H1 (cell line): Measurements from ENCODE around the gene SON. TPM values are rescaled to one million over a fixed set of nuclear protein-coding genes. Genes with fewer than 3 reads are reported as not detected.

Experiments
- polyA plus RNA-seq, 7 experiments: library from polyadenylated mRNA; depleted of rRNA in 3 of 7; stranded (reverse) in 5 of 7; unstranded in 2 of 7; fragments of >200 nt in 5 of 7; fragments of 200-250 nt in 2 of 7; gene quantifications; 1 replicate in 5 of 7; 2 replicates in 1 of 7; 4 replicates in 1 of 7; pipeline versions ENCODE4 v1.2.1 to v1.2.3, GENCODE V29; 2011 to 2013; ENCODE audit warnings: missing spikeins in 2 of 7, mixed read lengths in 2 of 7
- total RNA-seq: library from RNA; stranded (reverse); fragmentation: NEBNext Ultra II Directional; extraction: Animal tissue kit (Norgen Biotek cat#: 25700); gene quantifications from 2 replicates; pipeline ENCODE4 v1.2.1, GENCODE V29; 2021
- TF ChIP-seq, protein P1 (sequence below), 3 experiments: IDR thresholded peaks; 1 replicate in 2 of 3; 2 replicates in 1 of 3; pipeline versions ENCODE4 v1.5.1 to v1.6.1; 2011; ENCODE audit warnings: low read length in 3 of 3, mild to moderate bottlenecking in 3 of 3, inconsistent platforms in 2 of 3, low read depth in 1 of 3, moderate library complexity in 1 of 3; ENCODE audit not compliant: insufficient read depth in 1 of 3; ENCODE audit errors: control extremely low read depth in 1 of 3

Gene SON
- total and polyA plus RNA-seq, 2 of the 8 experiments (the other 6 are each of a cell fraction or from before 2014, with no cell fraction given) = 122 to 274 TPM

DNA sequence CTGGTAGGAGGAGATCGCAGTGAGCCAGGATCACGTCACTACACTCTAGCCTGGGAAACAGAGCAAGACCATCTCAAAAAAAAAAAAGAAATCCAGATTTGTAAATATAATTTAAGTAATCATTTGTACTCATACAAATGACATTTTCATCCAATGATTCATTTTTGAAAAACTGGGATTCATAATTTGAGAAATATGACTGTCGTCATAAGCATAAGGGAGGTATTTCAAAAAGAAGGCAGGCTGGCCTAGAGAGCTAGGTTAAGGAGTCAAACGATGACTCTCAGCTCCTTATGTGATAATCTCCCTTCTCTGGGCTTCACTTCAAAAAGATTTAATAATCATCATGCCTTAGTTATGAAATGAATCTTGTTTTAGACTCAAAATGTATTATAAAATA lies 3.2 kb upstream of the SON start (continued):
- TF ChIP-seq, protein P1, sequence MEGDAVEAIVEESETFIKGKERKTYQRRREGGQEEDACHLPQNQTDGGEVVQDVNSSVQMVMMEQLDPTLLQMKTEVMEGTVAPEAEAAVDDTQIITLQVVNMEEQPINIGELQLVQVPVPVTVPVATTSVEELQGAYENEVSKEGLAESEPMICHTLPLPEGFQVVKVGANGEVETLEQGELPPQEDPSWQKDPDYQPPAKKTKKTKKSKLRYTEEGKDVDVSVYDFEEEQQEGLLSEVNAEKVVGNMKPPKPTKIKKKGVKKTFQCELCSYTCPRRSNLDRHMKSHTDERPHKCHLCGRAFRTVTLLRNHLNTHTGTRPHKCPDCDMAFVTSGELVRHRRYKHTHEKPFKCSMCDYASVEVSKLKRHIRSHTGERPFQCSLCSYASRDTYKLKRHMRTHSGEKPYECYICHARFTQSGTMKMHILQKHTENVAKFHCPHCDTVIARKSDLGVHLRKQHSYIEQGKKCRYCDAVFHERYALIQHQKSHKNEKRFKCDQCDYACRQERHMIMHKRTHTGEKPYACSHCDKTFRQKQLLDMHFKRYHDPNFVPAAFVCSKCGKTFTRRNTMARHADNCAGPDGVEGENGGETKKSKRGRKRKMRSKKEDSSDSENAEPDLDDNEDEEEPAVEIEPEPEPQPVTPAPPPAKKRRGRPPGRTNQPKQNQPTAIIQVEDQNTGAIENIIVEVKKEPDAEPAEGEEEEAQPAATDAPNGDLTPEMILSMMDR (IDR thresholded peaks at IDR 0.05; ENCODE audit: control extremely low read depth in 1 of 3, insufficient read depth in 1 of 3, low read depth in 1 of 3, low read length in 3 of 3) = no peak
